Ascending aorta (tissue), 2 donors: Measurements from ENCODE around the gene GLYR1. TPM values are rescaled to one million over a fixed set of nuclear protein-coding genes. Genes with fewer than 3 reads are reported as not detected.

Experiments
- DNase-seq, 2 donors: peaks; one replicate each; pipeline ENCODE4 v3.0.0-alpha.2; 2019; ENCODE audit warnings: low spot score in 2 of 2
- H3K27ac ChIP-seq, 2 donors: fragments of 200-600 bp; sonication (generic); one replicate each; pipeline ENCODE4 v1.5.1; 2016 to 2017; ENCODE audit warnings: mild to moderate bottlenecking in 1 of 2
- H3K27me3 ChIP-seq: fragments of 200-600 bp; sonication (generic); one replicate; pipeline ENCODE4 v1.5.1; 2017
- H3K36me3 ChIP-seq, 2 donors: fragments of 200-600 bp; sonication (generic); one replicate each; pipeline ENCODE4 v1.5.1; 2016
- H3K4me1 ChIP-seq, 2 donors: fragments of 200-600 bp; sonication (generic); one replicate each; pipeline ENCODE4 v1.5.1; 2016 to 2017; ENCODE audit warnings: mild to moderate bottlenecking in 1 of 2
- H3K4me3 ChIP-seq, 2 donors: fragments of 200-600 bp; sonication (generic); one replicate each; pipeline ENCODE4 v1.5.1; 2016 to 2017; ENCODE audit warnings: mild to moderate bottlenecking in 1 of 2
- H3K9me3 ChIP-seq, 2 donors: fragments of 200-600 bp; sonication (generic); one replicate each; pipeline ENCODE4 v1.5.1; 2016
- intact Hi-C: fragments of 100-400 bp; cut with DNase I; formaldehyde crosslinking; loops from one replicate; pipeline ENCODE4 v1.15.1; 2023
- total RNA-seq: library from RNA; depleted of rRNA; stranded (reverse); fragments of >200 nt; gene quantifications from one replicate; pipeline ENCODE4 v1.1.0, GENCODE V29; 2016
- TF ChIP-seq, protein P1 (sequence below), 3 experiments: fragments of 200-600 bp in 2 of 3; fragments of 450-650 bp in 1 of 3; sonication (generic) in 2 of 3; IDR thresholded peaks; one replicate each; pipeline ENCODE4 v1.5.1; 2016 to 2019; ENCODE audit warnings: antibody characterized with exemption in 3 of 3, mild to moderate bottlenecking in 1 of 3, moderate library complexity in 1 of 3

GLYR1 gene
- total RNA-seq, 1 donor from 2014 or later, result 39.2 TPM

DNA sequence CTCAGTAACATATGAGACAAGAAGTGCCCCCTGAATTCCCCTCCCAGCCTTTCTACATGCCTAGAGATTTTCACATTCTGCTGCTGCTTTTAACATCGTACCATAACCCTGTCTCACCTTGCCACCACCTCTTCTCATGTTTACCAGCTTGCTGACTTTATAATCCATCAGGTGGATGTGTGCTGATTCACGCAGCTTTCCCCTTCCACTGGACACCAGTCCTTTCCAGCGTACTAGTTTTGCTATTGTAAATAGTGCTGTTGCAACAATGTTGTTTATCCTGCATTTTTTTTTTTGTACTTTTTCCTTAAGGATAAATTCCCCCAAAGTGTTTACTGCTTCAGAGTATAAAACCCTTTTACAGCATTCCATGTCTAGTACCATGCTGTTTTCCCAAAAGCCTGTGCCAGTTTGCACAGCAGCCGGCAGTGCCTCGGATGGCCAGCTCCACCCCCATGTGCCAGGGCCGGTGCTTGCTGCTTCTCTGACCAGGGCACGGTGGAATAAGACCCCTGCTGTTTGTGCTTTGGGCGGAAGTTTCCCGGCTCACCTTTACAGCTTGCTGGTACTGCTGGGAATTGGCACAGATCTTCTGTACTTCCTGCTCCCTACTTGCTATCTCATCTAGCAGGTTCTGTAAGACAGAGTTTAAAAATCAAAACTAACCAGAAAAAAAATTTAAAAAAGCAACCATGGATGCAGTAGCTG is 41.5 kb upstream of the GLYR1 start:
- Histone ChIP-seq H3K27me3 (no peaks in the 10 kb centered on the region), H3K9me3 (no peaks in the 10 kb centered on the region), H3K4me3 (no peak overlapping the region), H3K4me1 (no peaks in the 10 kb centered on the region), H3K27ac (no peak overlapping the region), H3K36me3 (peaks cover 29 to 84% of the 10 kb centered on the region in 2 donors)
- DNase-seq, result no peak
- TF ChIP-seq, protein P1, sequence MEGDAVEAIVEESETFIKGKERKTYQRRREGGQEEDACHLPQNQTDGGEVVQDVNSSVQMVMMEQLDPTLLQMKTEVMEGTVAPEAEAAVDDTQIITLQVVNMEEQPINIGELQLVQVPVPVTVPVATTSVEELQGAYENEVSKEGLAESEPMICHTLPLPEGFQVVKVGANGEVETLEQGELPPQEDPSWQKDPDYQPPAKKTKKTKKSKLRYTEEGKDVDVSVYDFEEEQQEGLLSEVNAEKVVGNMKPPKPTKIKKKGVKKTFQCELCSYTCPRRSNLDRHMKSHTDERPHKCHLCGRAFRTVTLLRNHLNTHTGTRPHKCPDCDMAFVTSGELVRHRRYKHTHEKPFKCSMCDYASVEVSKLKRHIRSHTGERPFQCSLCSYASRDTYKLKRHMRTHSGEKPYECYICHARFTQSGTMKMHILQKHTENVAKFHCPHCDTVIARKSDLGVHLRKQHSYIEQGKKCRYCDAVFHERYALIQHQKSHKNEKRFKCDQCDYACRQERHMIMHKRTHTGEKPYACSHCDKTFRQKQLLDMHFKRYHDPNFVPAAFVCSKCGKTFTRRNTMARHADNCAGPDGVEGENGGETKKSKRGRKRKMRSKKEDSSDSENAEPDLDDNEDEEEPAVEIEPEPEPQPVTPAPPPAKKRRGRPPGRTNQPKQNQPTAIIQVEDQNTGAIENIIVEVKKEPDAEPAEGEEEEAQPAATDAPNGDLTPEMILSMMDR (IDR thresholded peaks at IDR 0.05), result no peak
- intact Hi-C loops, result no loop called here

DNA sequence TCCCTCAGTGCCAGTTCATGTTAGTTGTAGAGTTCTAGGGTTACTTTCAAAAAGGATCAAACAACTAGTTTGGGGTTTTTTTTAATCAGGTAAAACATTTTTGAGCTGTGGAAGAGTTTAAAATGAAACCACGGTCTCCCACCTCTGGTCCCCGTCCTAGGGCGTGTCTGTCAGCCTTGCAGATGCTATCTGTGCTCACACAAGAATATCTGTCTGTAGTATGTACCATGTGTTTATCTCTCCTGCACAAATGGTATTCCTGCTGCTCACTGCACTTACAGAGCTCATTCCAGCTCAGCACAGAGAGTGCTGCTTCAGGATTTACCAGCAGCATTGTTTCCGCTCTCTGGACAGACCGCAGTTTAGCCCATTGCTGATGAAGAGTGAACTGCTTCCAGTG is 39.1 kb upstream of the GLYR1 start:
- H3K36me3 ChIP-seq, result peaks cover 53 to 88% of the 10 kb centered on the region in 2 donors
- no peaks in the 10 kb centered on the region for H3K4me1 ChIP-seq
- DNase-seq, result no peak
- no peak overlapping the region for H3K4me3 ChIP-seq
- no peaks in the 10 kb centered on the region for H3K27me3 ChIP-seq
- TF ChIP-seq, protein P1 (IDR thresholded peaks at IDR 0.05), result no peak
- no peaks in the 10 kb centered on the region for H3K9me3 ChIP-seq
- intact Hi-C loops, result no loop called here
- H3K27ac ChIP-seq, result no peak overlapping the region

DNA sequence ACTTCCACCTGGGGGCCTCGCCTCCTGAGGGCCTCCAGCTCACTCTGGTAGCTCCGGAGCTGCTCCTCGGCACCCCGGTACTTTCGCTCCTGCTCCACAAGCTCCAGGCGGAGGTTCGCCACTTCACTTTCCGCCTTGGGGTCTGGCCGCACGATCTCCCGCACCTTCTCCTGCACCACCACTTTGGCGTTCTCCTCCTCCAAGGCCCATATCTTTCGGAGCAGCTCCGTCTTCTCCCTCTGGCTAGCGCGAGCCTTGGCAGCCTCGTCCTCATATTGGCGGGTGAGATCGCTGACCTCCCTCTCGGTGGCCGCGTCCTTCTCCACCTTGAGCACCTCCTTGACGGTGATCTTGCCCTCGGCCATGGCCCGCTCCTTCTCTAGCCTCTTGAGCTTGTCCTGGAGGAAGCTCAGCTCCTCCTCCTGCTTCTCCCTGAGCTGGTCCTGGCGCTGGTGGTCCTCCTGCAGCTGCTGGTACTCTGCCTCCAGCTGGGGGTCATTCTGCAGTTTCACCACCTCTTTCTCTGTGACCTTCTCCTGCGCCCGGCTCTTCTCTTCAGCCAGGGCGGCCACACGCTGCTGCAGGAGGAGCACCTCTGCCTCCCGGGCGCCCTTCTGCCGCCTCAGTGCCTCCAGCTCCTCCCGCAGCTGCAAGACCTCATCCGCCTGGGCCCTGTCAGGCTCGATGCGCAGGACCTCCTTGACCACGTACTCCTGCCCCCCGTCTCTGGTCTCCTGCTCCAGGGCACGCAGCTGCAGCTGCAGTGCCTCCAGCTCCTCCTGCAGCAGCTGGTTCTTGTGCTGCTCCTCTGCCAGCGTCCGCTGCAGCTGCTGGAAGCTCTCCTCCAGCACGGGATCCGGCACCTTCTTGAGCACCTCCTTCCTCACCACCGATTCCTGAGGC is 38.1 kb upstream of the GLYR1 start:
- Histone ChIP-seq H3K27ac (no peak overlapping the region), H3K4me3 (no peak overlapping the region), H3K36me3 (peaks cover 62 to 88% of the 10 kb centered on the region in 2 donors), H3K4me1 (no peaks in the 10 kb centered on the region), H3K27me3 (no peaks in the 10 kb centered on the region), H3K9me3 (no peaks in the 10 kb centered on the region)
- DNase-seq, result no peak
- intact Hi-C loops, result no loop called here
- TF ChIP-seq, protein P1 (IDR thresholded peaks at IDR 0.05), result no peak

DNA sequence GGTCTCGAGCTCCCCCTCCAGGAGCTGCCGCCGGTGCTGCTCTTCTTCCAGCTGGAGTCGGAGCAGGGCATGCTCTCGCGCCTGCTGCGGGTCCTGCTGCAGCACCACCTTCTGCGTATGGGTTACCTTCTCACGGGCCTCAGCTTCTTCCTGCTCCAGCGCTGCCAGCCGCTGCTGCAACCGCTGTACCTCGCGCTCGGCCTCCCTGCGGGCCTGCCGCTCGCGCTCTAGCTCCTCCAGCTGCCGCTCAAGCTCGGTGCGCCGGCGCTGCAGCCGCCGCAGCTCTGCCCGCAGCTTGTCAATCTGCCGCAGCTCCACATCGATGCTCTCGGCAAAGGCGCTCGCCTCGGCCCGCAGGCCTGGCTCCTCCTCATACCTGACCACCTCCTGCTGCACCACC is 37.1 kb upstream of the GLYR1 start:
- Histone ChIP-seq H3K4me1 (no peaks in the 10 kb centered on the region), H3K4me3 (no peak overlapping the region), H3K9me3 (no peaks in the 10 kb centered on the region), H3K27ac (no peak overlapping the region), H3K36me3 (peaks cover 69 to 88% of the 10 kb centered on the region in 2 donors), H3K27me3 (no peaks in the 10 kb centered on the region)
- no peak for DNase-seq
- intact Hi-C loops, result no loop called here
- TF ChIP-seq, protein P1 (IDR thresholded peaks at IDR 0.05), result no peak

DNA sequence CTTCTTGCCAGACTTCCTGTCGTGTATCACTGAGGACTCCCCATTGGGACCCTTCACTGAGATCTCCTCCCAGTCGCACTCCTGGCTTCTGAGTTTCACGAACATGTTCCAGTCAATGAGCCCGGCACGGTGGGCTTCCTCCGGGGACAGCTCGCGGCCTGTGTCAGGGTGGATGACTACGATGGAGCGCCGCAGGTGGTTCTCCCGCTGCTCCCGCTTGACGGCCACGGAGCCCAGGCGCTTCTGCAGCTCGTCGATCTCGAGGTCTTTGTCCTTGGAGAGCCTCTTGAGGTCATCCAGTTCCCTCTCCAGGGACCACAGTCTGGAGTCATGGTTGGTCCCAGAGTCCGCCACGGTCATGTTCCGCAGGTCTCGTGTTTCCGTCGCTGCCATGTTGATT is 36.4 kb upstream of the GLYR1 start:
- Histone ChIP-seq H3K4me1 (no peaks in the 10 kb centered on the region), H3K4me3 (no peak overlapping the region), H3K36me3 (peaks cover 75 to 95% of the 10 kb centered on the region in 2 donors), H3K27ac (no peak overlapping the region), H3K27me3 (no peaks in the 10 kb centered on the region), H3K9me3 (no peaks in the 10 kb centered on the region)
- DNase-seq, result no peak
- intact Hi-C loops, result no loop called here
- TF ChIP-seq, protein P1 (IDR thresholded peaks at IDR 0.05), result no peak
